EL (cell line): ENCODE results near the gene DOCK1.
A peak's percentile ranks its signal among the peaks of the same experiment; 100 is the strongest.

Experiments used
- DNase-seq: peaks from one replicate; pipeline ENCODE4 v3.0.0-alpha.2; 2016

DOCK1 gene

DNA sequence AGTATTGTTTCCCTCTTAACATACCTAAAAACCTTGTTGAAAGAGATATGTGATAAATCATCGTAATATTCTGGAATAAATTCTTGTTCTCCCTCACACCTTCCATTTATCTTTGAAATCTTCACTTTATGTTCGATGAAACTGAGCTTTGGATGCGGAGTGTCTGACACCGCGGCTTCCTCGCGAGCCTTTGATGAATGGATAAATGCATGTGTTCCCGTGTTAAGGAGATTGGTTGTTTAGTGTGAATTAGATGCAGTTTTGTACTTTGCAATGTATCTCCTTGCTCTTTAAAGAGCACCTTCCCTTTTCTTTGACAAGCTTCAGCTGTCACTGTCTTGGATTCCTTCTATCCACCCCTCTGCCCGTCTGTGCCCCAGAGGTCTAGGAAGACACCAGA is 138.1 kb downstream of the DOCK1 start:
- no peak for DNase-seq

DNA sequence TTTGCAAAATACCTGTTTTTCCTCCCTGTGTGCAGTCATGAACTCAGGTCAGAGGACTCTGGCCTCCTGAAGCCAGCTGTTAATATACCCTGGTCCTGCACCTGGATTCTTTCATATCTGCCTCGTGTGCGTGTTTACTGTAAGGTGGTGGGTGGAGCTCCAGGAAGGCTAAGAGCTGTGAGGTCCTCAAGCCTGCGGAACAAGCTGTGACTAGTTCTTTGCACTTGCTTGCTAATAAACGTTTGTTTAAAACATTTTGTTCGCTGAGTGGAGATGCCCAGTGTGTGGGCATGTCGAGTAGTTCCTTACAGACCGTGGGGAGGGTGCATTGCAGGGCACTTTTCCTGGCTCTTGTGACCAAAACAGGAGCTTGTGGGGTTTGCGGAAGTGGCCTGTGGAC is 139.0 kb downstream of the DOCK1 start:
- no peak for DNase-seq

DNA sequence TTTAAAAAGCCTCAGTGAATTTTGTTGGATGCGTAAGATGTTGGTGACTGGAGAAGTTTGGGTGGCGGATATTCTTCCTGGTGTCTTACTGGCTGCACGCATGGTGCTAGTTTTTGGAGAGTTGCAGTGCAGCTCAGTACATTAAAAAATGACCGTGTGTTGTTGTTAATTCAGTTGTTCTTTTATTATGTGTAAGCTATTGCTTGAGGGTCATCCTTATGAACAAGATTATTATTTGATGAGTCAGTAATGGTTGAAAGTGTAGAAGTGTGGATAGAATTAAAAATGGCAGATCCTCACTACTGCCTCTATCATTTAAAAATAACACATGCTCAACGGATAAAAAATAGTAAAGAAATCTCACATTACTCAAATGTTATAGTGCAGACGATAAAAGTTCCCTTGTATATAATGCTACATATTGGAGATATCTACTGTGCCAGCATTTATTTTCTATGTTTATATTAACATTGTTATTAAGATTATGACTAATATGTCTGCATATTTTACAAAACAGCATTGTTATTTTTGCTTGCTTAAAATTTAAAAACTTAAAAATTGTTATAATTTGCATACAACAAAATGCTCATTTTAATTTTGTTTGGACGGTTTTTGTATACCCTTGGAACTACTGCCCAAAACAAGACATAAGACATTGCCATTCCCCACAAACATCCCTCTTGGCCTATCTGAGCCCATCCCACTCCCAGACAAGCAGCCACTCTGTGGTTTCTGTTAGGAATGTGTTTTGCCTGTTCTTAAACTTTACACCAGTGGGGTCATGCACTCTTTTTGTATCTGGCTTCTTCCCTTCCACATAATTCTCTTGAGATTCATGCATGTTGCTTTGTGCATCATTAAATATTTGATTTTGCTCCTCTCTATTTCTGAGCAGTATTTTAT is 142.0 kb downstream of the DOCK1 start:
- DNase-seq: peak; percentile 37

DNA sequence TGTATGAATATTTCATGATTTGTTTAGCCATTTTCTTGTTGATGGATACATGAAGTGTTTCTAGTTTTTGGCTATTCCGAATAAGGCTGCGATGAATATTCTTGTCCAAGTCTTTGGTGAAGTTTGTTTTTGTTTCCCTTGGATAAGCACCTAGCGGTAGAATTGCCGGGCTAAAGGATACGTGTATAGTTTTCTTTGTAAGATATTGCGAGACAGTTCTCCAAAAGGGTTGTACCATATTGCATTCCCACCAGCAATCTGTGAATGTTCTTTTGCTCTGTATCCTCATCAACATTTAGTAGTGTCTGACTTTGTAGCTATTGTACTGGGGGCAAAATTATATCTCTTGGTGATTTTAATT is 142.6 kb downstream of the DOCK1 start:
- no peak for DNase-seq

DNA sequence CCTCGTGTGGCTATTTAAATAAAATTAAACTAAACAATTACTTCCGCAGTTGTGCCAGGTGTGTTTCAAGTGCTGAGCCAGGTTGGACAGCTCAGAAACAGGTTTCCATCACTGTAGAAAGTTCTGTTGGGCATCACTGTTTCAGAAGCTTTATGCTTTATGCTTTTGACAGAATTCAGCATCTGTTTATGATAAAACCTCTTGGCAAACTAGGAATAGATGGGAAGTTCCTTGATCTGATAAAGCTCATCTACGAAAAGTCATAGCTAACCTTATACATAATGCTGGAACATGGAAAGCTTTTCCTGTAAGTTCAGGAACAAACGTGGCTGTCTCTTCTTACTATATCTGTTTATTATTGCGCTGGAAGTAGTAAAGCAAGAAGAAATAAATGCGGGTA is 143.4 kb downstream of the DOCK1 start:
- DNase-seq: no peak

DNA sequence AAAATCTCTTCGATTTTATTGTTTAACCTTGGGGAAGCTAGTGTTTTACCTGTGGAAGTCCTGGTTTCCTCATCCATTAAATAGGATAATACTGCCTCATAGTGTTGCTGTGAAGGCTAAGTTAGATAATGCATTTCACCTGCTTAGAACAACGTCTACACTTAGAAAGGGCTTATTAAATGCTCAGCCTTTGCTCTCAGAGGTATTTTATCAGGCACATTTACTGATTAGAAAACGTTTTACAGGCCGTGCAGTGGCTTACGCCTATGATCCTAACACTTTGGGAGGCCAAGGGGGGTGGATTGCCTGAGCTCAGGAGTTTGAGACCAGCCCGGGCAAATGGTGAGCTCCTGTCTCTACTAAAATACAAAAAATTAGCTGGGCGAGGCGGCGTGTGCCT is 146.8 kb downstream of the DOCK1 start:
- DNase-seq: no peak

DNA sequence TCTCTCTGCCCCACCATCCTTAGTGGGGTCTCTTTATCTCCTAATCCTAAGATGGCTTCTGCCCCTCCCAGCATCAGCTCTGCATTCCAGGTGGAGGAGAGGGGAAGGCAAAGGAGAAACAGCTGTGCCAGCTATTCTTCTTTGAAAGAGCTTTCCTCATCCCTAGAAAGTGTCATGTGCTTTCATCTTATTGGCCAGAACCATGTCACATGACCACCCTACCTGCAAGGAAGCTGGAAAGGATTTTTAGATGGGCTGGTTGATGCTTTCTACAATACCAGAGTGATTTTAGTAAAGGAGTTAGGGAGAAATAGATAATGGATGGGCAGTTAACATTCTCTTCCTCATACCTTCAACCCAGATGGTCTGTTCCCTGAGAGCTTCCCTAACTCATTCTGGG is 150.0 kb downstream of the DOCK1 start:
- no peak for DNase-seq

DNA sequence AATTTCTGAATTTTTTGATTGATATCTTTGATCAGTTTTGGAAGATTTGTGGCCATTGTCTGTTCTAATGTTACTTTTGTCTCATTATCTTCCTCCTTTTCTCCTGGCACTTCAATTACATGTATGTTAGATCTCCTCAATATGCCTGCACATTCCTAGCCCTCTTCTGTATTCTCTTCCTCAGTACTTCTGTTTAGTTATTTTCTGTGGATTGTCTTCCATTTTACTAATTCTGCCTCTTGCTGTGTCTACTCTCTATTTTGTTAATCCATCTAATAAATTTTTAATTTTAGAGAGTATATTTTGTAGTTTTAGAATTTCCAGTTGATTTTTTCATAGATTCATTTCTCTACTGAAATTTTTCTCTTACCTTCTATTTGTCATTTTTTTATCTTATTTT is 154.1 kb downstream of the DOCK1 start:
- DNase-seq: no peak

DNA sequence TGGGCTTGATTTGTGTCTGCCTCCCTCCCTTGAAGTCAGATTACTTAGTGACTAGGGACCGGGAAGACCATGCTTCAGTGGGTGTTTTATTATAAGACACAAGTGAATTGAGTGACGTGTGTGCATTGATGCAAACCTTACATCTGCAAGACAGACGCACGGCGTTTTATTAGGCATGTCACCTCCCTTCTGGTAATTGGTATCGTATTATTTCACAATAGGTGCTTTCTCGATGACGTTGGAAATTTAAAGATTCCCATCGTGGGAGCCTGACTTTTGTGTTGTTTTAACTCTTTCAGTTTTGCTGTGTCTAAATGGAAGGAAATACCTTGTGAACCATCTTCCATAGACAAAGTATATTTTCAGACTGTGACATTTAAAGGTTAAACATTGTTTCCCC is 158.5 kb downstream of the DOCK1 start:
- no peak for DNase-seq

DNA sequence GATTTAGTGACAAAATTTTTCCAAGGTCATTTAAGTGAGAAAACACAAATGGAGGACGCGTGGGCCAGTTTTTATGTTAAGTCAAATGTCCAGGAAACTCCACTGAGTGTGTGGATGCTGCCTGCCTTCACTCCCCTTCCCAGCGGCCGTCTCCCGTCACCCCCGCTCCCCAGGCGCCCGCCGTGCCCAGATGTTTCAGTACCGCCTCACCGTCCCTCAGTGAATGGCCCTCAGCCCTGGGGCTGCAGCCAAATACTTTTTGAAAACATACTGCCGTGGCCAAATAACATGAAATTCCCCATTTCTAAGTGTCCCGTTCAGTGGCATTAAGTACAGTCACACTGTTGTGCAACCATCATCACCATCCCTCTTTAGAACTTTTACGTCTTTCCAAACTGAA is 159.2 kb downstream of the DOCK1 start:
- no peak for DNase-seq

DNA sequence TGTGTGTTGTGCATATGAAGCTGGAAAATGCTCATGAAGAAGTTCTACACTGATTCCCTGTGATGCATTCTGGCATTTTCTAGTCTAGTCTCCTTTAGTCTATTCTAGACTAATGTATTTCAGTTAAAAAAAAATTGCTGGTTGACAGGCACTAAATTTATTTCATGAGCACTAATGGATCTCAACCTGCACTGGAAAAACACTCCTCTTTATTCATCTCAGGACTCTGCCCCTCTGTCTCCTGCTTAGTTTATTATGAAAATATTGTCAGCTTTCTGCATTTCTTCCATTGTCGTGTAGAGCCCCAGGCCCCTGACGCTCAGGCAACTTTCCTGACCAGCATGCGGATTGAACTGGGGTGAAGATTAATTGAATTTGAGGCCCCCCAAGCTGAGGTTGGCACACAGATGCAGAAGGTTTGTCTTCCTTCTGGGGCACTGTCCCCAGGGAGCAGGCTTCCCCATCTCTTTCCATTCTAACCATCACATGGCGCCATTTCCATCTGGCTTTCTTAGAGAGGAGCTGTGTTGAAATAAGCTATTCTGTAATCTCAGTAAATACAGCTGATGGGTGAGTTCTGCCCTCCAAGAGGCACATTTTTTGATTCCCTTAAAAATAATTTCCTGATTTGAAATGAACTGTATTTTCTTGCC is 162.4 kb downstream of the DOCK1 start:
- no peak for DNase-seq

DNA sequence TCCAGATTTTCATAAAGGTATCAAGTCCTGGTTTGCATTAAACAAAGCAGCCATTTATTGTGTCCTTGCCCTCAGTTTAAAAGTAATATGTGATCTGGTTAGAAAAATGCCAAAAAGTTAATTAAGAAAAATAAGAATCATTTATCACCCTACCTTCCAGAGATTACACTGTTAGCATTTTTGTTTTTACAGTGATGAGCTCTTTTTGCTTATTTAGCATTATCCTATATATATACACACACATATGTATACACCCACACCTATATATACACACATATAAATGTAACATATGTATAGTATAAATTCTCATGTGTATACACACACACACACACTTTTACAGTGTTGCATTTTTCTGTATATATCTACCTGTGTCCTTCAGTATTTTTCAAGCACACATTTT is 163.3 kb downstream of the DOCK1 start:
- no peak for DNase-seq

DNA sequence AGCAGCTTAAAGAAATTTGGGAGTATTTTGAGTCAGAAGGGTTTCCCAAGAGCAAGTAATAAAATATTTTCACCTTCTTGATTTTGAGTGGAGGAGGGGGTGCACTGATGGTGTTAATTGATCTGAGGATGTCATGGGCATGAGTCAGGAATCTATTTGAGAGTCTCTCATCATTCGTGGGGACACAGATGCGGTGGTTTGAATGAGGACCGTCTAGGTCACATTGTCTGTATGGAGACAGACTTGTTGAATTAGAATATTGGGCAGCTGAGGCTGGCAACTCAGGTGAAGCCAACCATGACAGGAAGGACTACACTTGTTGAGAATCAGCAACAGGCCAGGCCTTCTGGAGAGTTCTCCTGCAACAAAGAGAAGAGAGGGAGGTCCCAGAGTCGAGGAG is 164.2 kb downstream of the DOCK1 start:
- DNase-seq: no peak

DNA sequence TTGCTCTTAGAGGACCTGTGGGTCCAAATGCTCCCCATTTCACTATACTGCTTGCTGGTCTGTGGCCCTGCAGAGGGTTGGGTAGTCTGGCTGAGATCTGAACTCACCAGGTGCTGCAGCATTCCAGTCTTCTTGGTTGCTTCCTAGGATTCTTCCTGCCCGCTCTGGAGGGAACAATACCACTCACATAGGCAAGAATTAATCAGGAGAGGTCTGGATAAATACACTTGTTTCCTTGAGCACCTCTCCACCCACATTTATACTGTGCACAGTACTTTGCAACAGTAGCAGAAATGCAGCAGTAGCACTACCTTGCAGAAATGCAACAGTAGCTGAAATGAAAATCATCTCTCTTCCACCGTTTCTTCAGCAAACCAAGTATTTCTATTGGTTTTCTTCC is 165.9 kb downstream of the DOCK1 start:
- DNase-seq: no peak

DNA sequence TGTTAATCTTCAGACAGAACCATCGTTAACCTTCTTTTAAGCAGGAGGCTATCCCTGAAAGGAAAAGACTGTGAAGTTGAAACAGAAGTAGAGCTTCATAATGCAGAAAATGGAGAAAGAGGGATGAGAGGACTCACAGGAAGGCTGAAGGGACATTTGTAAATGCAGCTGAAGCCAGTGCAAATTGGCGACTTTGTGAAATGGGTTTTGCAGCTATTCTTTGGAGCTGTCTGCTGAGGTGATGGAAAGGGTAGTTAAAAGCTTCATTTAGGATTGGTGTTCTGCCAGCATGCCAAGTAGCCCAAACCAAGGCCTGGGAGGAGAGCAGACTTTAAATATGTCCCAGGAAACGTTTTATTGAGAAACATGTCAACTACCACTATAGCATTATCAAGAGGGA is 168.4 kb downstream of the DOCK1 start:
- no peak for DNase-seq

DNA sequence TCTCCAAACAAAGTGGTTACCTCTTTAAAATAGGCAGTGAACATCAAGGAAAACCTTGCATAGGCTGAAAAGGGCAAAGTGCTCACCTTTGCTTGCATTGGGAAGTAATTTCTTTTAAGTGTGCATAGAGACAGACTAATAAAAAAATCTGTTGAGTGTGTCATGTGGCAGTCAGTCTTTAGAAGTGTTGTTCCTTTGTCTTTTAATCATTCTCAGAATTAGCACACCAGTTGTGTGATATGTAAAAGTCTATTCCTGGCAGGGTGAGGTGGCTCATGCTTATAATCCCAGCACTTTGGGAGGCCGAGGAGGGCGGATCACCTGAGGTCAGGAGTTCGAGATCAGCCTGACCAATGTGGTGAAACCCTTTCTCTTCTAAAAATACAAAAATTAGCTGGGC is 174.2 kb downstream of the DOCK1 start:
- DNase-seq: no peak

DNA sequence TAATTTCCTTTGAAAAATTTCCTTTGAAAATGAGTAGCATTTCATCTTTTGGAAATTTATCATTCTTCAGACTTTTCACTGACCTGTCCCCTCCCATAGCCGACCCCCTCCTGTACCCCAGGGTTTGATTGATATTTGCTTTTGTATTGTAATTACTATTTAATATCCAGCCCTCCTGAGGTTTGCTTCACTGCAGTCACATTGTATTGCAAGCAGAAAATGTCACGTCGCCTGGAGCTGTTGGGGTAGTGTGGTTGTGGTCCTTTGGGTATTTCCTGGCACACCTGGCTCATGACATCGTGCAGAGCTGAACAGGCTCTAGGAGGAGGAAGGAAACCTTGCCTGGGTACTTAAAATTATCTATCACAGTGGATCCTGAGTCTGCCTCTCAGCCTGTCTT is 175.1 kb downstream of the DOCK1 start:
- DNase-seq: no peak

DNA sequence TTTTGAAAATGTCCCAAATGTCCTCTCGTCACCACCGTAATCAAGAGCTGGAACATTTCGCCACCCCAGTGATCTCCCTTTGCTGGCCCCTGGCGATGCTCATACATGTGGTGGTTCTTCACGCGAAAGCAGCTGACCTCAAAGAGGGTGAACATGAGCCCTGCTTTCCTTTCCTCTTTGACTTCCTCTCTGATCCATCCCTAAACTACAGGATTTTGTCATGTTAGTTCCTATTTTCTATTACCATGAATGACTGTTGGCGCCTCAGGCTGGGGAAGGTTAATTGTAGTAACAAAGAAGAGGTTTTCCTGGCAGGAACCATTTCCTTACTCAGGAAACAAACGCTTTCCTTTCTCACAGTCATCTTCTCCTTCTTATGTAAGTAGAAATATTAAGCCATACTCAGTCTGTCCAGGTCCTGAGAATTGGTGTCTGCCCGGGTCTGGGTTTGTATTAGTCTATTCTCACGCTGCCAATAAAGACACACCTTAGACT is 176.7 kb downstream of the DOCK1 start:
- DNase-seq: no peak

DNA sequence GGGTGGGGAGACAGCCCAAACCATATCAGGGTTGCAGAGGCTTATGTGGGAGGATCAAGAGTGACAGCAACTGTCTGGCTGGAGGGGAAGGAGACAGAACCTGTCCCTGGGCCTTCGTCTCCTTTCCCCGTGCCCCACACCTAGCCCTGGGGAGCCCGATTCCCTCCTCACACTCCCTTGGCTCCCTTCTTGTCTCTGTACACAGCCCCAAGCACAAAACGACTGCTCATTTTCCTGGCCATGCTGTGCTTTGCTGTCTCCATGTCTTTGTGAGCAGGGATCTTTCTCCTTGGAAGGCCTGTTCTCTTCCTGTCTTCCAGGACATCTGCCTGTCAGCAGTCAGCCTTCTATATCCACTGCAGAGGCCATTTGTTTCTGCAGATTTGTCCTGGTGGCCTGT is 177.4 kb downstream of the DOCK1 start:
- DNase-seq: no peak

DNA sequence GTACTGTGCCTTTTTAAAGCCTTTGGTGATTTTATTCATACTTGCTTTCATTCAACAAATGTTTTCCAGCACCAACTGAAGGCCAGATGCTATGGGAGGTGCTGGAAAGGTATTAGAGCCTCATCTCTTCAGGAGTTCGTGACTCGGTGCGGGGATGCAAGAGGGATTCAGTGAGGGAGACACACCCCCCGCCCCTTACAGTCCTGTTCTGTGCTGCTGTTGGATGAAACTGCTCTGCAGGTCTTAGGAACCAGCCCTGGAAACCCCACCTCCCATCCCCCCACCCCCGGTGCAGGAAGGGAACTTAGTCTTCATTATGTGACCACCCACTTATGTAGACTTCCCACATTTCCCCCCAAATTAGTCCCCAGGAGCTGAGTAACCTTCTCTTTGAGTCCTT is 180.7 kb downstream of the DOCK1 start:
- DNase-seq: no peak

DNA sequence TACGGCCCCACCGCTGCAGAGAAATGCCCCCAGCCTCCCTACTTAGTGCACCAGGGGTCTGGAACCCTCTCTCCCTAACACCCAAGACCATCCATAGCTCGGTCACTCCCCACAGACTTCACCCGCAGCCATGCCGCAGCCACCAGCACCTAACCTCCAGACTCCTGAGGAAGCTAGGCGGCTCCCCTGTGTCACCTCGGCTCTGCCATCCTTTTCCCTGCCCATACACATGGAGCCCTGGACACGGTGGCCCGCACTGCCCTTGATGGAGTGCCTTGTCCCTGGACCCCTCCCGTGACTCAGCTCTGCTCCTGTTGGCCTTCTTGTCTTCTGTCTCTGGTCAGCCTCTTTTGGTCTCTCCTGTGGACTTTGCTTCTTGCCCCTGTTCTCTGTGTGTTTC is 183.7 kb downstream of the DOCK1 start:
- no peak for DNase-seq

DNA sequence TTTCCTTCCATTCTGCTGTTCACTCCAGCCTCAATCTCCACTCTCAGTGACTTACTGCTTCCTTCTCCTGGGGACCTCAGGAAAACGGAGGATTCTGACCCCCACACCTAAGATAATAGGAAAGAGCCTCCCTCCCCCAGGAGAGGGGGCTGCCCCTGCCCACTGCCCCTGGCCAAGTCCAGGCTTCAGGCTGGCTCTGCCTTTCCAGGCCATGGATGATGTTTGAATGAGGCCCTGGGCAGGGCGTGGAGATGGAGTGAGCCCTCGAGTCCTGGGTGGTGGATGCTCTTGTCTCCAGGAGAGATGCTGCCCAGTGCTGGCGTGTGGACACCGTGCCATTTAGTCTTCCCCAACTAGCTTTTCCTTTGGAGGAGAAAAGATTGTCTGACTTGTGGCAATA is 184.2 kb downstream of the DOCK1 start:
- no peak for DNase-seq

DNA sequence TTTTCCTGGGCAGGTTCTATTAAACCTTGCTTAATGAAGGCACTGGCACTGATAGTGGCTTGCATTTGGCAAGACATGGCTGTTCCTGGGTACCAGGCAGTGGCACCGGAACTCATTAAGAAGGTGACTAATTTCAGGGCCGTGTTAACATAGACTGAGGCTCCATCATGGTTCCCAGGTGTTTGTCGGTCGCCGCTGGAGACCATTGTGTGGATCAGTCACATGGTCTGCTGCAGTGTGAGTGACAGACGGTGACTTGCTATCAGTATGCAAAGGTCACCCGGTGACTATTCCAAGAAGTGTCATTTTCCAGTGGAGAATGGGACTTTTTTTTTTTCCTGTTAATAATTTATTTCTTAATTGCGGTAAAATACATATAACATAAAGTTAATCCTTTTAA is 184.9 kb downstream of the DOCK1 start:
- DNase-seq: no peak

DNA sequence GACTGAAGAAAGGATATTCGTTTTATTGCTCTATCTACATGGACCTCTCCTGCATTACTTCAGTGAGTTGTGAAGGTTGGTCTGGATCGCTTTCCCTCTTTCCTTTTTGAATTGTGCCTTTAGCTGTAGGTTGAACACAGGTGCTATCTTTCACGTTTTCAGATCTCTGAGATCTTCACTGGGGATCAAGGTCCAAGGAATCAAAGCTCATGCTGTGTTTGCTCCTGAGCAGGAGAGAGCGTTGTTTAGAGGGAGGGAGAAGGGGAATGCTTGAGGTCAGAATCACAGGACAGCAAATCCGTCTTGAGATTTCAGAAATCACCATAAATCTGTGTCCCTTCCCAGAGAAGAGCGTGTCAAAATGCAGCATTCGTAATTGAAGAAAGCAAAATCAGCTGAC is 186.1 kb downstream of the DOCK1 start:
- DNase-seq: no peak

DNA sequence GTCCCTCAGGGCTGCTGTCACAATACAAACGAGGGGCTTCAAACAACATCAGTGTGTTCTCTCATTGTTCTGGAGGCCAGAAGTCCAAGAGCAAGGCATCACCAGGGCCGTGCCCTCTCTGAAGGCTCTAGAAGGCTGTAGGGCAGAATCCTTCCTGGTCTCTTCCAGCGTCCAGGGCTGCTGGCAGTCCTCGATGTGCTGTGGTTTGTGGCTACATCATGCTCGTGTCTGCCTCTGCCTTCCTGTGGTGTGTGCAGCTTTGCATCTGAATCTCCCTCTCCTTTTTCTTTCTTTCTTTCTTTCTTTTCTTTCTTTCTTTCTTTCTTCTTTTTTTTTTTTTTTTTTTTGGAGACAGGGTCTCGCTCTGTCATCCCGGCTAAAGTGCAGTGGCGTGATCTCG is 187.7 kb downstream of the DOCK1 start:
- no peak for DNase-seq
